Measurements from ENCODE around the gene FUT9. TPM values are rescaled to one million over a fixed set of nuclear protein-coding genes. Genes with fewer than 3 reads are reported as not detected.

The FUT9 gene
- total RNA-seq, 1 experiment from 2014 or later, result 3.5 TPM

DNA sequence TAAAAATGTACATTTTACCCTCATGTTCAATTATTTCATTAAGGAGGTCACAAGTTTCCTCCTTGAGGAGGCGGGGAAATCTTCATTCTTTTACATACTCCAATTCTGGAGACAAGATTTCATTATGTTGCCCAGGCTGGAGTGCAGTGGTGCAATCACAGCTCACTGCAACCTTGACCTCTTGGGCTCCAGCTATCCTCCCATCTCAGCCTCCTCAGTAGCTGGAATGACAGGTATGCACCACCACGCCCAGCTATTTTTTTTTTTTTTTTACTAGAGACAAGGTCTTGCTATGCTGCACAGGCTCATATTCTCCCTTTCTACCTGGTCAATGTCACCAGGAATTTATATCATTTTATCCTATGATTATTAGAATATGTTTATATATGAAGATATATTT, 85.8 kb downstream of the FUT9 start:
- DNase-seq (ENCODE audit: low spot score), result no peak
- H3K36me3 Mint-ChIP-seq, result no peaks in the 10 kb centered on the region
- no peak for TF ChIP-seq ZNF671 (CRISPR knock-in tag; IDR thresholded peaks at IDR 0.05)
- TF ChIP-seq, protein P1, sequence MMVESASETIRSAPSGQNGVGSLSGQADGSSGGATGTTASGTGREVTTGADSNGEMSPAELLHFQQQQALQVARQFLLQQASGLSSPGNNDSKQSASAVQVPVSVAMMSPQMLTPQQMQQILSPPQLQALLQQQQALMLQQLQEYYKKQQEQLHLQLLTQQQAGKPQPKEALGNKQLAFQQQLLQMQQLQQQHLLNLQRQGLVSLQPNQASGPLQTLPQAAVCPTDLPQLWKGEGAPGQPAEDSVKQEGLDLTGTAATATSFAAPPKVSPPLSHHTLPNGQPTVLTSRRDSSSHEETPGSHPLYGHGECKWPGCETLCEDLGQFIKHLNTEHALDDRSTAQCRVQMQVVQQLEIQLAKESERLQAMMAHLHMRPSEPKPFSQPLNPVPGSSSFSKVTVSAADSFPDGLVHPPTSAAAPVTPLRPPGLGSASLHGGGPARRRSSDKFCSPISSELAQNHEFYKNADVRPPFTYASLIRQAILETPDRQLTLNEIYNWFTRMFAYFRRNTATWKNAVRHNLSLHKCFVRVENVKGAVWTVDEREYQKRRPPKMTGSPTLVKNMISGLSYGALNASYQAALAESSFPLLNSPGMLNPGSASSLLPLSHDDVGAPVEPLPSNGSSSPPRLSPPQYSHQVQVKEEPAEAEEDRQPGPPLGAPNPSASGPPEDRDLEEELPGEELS (CRISPR knock-in tag; IDR thresholded peaks at IDR 0.05), result no peak
- no peak for TF ChIP-seq CREB1 (CRISPR knock-in tag; IDR thresholded peaks at IDR 0.05)
- no peak for TF ChIP-seq ESRRA (CRISPR knock-in tag; IDR thresholded peaks at IDR 0.05; ENCODE audit: borderline replicate concordance)
- TF ChIP-seq, protein P2, sequence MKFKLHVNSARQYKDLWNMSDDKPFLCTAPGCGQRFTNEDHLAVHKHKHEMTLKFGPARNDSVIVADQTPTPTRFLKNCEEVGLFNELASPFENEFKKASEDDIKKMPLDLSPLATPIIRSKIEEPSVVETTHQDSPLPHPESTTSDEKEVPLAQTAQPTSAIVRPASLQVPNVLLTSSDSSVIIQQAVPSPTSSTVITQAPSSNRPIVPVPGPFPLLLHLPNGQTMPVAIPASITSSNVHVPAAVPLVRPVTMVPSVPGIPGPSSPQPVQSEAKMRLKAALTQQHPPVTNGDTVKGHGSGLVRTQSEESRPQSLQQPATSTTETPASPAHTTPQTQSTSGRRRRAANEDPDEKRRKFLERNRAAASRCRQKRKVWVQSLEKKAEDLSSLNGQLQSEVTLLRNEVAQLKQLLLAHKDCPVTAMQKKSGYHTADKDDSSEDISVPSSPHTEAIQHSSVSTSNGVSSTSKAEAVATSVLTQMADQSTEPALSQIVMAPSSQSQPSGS (CRISPR knock-in tag; IDR thresholded peaks at IDR 0.05; ENCODE audit: borderline replicate concordance, low read depth), result no peak
- TF ChIP-seq, protein P3, sequence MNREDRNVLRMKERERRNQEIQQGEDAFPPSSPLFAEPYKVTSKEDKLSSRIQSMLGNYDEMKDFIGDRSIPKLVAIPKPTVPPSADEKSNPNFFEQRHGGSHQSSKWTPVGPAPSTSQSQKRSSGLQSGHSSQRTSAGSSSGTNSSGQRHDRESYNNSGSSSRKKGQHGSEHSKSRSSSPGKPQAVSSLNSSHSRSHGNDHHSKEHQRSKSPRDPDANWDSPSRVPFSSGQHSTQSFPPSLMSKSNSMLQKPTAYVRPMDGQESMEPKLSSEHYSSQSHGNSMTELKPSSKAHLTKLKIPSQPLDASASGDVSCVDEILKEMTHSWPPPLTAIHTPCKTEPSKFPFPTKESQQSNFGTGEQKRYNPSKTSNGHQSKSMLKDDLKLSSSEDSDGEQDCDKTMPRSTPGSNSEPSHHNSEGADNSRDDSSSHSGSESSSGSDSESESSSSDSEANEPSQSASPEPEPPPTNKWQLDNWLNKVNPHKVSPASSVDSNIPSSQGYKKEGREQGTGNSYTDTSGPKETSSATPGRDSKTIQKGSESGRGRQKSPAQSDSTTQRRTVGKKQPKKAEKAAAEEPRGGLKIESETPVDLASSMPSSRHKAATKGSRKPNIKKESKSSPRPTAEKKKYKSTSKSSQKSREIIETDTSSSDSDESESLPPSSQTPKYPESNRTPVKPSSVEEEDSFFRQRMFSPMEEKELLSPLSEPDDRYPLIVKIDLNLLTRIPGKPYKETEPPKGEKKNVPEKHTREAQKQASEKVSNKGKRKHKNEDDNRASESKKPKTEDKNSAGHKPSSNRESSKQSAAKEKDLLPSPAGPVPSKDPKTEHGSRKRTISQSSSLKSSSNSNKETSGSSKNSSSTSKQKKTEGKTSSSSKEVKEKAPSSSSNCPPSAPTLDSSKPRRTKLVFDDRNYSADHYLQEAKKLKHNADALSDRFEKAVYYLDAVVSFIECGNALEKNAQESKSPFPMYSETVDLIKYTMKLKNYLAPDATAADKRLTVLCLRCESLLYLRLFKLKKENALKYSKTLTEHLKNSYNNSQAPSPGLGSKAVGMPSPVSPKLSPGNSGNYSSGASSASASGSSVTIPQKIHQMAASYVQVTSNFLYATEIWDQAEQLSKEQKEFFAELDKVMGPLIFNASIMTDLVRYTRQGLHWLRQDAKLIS (CRISPR knock-in tag; IDR thresholded peaks at IDR 0.05; ENCODE audit: borderline replicate concordance), result no peak
- TF ChIP-seq ZNF423 (CRISPR knock-in tag; IDR thresholded peaks at IDR 0.05), result no peak
- no peak for TF ChIP-seq NFATC4 (CRISPR knock-in tag; IDR thresholded peaks at IDR 0.05)
- TF ChIP-seq, protein P4, sequence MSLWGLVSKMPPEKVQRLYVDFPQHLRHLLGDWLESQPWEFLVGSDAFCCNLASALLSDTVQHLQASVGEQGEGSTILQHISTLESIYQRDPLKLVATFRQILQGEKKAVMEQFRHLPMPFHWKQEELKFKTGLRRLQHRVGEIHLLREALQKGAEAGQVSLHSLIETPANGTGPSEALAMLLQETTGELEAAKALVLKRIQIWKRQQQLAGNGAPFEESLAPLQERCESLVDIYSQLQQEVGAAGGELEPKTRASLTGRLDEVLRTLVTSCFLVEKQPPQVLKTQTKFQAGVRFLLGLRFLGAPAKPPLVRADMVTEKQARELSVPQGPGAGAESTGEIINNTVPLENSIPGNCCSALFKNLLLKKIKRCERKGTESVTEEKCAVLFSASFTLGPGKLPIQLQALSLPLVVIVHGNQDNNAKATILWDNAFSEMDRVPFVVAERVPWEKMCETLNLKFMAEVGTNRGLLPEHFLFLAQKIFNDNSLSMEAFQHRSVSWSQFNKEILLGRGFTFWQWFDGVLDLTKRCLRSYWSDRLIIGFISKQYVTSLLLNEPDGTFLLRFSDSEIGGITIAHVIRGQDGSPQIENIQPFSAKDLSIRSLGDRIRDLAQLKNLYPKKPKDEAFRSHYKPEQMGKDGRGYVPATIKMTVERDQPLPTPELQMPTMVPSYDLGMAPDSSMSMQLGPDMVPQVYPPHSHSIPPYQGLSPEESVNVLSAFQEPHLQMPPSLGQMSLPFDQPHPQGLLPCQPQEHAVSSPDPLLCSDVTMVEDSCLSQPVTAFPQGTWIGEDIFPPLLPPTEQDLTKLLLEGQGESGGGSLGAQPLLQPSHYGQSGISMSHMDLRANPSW (CRISPR knock-in tag; conservative IDR thresholded peaks at IDR 0.05; ENCODE audit: low read depth), result no peak
- TF ChIP-seq, protein P5, sequence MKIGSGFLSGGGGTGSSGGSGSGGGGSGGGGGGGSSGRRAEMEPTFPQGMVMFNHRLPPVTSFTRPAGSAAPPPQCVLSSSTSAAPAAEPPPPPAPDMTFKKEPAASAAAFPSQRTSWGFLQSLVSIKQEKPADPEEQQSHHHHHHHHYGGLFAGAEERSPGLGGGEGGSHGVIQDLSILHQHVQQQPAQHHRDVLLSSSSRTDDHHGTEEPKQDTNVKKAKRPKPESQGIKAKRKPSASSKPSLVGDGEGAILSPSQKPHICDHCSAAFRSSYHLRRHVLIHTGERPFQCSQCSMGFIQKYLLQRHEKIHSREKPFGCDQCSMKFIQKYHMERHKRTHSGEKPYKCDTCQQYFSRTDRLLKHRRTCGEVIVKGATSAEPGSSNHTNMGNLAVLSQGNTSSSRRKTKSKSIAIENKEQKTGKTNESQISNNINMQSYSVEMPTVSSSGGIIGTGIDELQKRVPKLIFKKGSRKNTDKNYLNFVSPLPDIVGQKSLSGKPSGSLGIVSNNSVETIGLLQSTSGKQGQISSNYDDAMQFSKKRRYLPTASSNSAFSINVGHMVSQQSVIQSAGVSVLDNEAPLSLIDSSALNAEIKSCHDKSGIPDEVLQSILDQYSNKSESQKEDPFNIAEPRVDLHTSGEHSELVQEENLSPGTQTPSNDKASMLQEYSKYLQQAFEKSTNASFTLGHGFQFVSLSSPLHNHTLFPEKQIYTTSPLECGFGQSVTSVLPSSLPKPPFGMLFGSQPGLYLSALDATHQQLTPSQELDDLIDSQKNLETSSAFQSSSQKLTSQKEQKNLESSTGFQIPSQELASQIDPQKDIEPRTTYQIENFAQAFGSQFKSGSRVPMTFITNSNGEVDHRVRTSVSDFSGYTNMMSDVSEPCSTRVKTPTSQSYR (CRISPR knock-in tag; IDR thresholded peaks at IDR 0.05), result no peak
- TF ChIP-seq, protein P6, sequence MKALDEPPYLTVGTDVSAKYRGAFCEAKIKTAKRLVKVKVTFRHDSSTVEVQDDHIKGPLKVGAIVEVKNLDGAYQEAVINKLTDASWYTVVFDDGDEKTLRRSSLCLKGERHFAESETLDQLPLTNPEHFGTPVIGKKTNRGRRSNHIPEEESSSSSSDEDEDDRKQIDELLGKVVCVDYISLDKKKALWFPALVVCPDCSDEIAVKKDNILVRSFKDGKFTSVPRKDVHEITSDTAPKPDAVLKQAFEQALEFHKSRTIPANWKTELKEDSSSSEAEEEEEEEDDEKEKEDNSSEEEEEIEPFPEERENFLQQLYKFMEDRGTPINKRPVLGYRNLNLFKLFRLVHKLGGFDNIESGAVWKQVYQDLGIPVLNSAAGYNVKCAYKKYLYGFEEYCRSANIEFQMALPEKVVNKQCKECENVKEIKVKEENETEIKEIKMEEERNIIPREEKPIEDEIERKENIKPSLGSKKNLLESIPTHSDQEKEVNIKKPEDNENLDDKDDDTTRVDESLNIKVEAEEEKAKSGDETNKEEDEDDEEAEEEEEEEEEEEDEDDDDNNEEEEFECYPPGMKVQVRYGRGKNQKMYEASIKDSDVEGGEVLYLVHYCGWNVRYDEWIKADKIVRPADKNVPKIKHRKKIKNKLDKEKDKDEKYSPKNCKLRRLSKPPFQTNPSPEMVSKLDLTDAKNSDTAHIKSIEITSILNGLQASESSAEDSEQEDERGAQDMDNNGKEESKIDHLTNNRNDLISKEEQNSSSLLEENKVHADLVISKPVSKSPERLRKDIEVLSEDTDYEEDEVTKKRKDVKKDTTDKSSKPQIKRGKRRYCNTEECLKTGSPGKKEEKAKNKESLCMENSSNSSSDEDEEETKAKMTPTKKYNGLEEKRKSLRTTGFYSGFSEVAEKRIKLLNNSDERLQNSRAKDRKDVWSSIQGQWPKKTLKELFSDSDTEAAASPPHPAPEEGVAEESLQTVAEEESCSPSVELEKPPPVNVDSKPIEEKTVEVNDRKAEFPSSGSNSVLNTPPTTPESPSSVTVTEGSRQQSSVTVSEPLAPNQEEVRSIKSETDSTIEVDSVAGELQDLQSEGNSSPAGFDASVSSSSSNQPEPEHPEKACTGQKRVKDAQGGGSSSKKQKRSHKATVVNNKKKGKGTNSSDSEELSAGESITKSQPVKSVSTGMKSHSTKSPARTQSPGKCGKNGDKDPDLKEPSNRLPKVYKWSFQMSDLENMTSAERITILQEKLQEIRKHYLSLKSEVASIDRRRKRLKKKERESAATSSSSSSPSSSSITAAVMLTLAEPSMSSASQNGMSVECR (CRISPR knock-in tag; IDR thresholded peaks at IDR 0.05; ENCODE audit: borderline replicate concordance), result no peak
- TF ChIP-seq NR1H2 (CRISPR knock-in tag; IDR thresholded peaks at IDR 0.05), result no peak
- no peak for TF ChIP-seq MXD4 (CRISPR knock-in tag; IDR thresholded peaks at IDR 0.05; ENCODE audit: borderline replicate concordance)
- TF ChIP-seq GRHL2 (CRISPR knock-in tag; IDR thresholded peaks at IDR 0.05; ENCODE audit: insufficient replicate concordance, severe bottlenecking), result no peak
- no peak for TF ChIP-seq ZNF263 (CRISPR knock-in tag; IDR thresholded peaks at IDR 0.05; ENCODE audit: low read depth)
- TF ChIP-seq ZNF416 (CRISPR knock-in tag; IDR thresholded peaks at IDR 0.05), result no peak
- H3K4me3 Mint-ChIP-seq, result no peak overlapping the region
- H3K9me3 Mint-ChIP-seq, result no peaks in the 10 kb centered on the region
- H3K27ac Mint-ChIP-seq, result no peak overlapping the region
- H3K27me3 Mint-ChIP-seq (ENCODE audit: low read depth), result no peaks in the 10 kb centered on the region
- POLR2A ChIA-PET, result no interaction called here
- CTCF ChIA-PET, result no interaction called here
- no peaks in the 10 kb centered on the region for H3K4me1 Mint-ChIP-seq
- no peak for ATAC-seq
